ENCODE results near the gene FITM1.

FITM1 gene

DNA sequence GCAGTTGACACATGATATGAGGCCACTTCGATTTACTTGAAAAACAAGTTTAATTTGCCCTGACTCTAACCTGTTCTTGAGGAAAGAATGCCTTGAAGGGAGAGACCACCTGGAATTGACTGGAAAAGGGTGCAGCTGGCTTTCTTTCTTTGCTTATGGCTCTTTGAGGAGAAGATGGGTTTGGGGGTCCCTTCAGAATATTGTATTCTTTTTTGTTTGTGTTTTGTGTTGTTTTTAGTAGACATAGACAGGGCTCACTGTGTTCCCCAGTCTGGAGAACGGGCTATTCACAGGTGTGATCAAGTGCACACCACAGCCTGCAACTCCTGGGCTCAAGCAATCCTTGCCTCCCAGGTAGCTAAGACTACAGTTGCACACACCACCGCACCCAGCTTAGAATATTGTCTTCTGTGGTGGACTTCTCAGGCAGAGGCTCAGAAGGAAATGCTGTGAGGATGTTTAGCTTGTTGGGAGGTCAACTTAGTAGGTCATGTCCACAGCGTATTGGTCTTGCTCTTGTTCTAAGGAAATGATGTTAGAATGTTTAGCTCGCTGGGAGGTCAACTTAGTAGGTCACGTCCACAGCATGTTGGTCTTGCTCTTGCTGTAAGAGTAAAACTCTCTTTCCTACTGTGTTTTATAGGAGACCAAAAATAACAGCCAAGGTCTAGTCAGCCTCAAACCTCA lies 14.2 kb upstream of the FITM1 start:
- Histone ChIP-seq H3K9me3 (ENCODE audit: control extremely low read depth in 1 of 5, control insufficient read depth in 4 of 5, insufficient read depth in 2 of 5, low read depth in 1 of 5, low read length in 4 of 5) (no peaks in the 10 kb centered on the region), H3K27ac (ENCODE audit: insufficient read depth in 1 of 2, low read depth in 1 of 2, low read length in 2 of 2, poor library complexity in 1 of 2, severe bottlenecking in 2 of 2) (peak overlapping the region; percentile 95 to 98), H3K36me3 (ENCODE audit: control insufficient read depth in 4 of 4, insufficient read depth in 4 of 4, low read length in 3 of 4) (peaks cover 14 to 46% (median 39%) of the 10 kb centered on the region in 4 experiments), H3K4me3 (ENCODE audit: control insufficient read depth in 1 of 7, extremely low read depth in 1 of 7, insufficient read depth in 4 of 7, low read depth in 2 of 7, low read length in 6 of 7) (peak overlapping the region in 6 of 7 experiments; percentile 80 to 98 (median 92)), H3K27me3 (replicated peaks in 2 of 5; ENCODE audit: control insufficient read depth in 4 of 5, insufficient read depth in 5 of 5, low read length in 4 of 5) (no peaks in the 10 kb centered on the region), H3K4me1 (ENCODE audit: control extremely low read depth in 1 of 4, control insufficient read depth in 4 of 4, insufficient read depth in 4 of 4, low read length in 3 of 4) (peaks cover 8 to 29% (median 19%) of the 10 kb centered on the region in 4 experiments)
- POLR2A ChIA-PET, result interaction anchor here (1.2 to 1.3 kb wide), 2 partner anchors 8 to 13 kb away, joined by 3 to 5 read pairs; no protein-coding TSS in a partner anchor
- CTCF ChIA-PET, result interaction anchor here (1.0 to 7.7 kb wide), 9 partner anchors 8 to 80 kb away, joined by 3 to 46 read pairs (median 6); partner anchors contain the start of genes FITM1, IRF9 and PSME1
- 97% methylated on average over 4 of the region's 6 CpGs for WGBS (ENCODE audit: insufficient coverage)
- no peak for DNase-seq

DNA sequence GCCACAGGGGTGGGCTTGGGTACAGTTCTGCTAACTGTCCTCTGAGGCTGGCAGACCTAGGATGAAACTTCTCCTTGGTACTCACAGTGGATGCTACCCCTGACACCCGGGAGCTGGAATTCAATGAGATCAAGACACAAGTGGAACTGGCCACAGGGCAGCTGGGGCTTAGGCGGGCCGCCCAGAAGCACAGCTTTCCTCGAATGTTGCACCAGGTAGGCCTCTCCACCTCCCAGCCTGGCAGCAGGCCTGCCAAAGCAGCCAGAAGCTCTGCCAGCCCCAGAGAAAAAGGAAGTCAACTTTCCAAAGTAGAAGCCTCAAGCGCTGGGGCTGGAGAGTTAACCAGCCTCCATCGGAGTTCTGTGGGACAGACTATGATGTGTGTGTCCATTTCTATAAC lies 13.3 kb upstream of the FITM1 start:
- H3K27ac ChIP-seq (ENCODE audit: insufficient read depth in 1 of 2, low read depth in 1 of 2, low read length in 2 of 2, poor library complexity in 1 of 2, severe bottlenecking in 2 of 2), result peak overlapping the region in 1 of 2 experiments; percentile 31
- peaks cover 8 to 29% (median 19%) of the 10 kb centered on the region in 4 experiments for H3K4me1 ChIP-seq (ENCODE audit: control extremely low read depth in 1 of 4, control insufficient read depth in 4 of 4, insufficient read depth in 4 of 4, low read length in 3 of 4)
- ChIA-PET POLR2A (no interaction called here), CTCF (interaction anchor here (0.9 to 7.7 kb wide), 7 partner anchors 8 to 557 kb away, joined by 3 to 46 read pairs (median 6); partner anchors contain the start of genes FITM1, IRF9 and PSME1)
- WGBS (ENCODE audit: insufficient coverage), result 100% methylated on average over 6 of the region's 6 CpGs
- H3K4me3 ChIP-seq (ENCODE audit: control insufficient read depth in 1 of 7, extremely low read depth in 1 of 7, insufficient read depth in 4 of 7, low read depth in 2 of 7, low read length in 6 of 7), result no peak overlapping the region
- no peak for DNase-seq
- H3K9me3 ChIP-seq (ENCODE audit: control extremely low read depth in 1 of 5, control insufficient read depth in 4 of 5, insufficient read depth in 2 of 5, low read depth in 1 of 5, low read length in 4 of 5), result no peaks in the 10 kb centered on the region
- H3K36me3 ChIP-seq (ENCODE audit: control insufficient read depth in 4 of 4, insufficient read depth in 4 of 4, low read length in 3 of 4), result peaks cover 14 to 51% (median 45%) of the 10 kb centered on the region in 4 experiments
- H3K27me3 ChIP-seq (replicated peaks in 2 of 5; ENCODE audit: control insufficient read depth in 4 of 5, insufficient read depth in 5 of 5, low read length in 4 of 5), result no peaks in the 10 kb centered on the region

DNA sequence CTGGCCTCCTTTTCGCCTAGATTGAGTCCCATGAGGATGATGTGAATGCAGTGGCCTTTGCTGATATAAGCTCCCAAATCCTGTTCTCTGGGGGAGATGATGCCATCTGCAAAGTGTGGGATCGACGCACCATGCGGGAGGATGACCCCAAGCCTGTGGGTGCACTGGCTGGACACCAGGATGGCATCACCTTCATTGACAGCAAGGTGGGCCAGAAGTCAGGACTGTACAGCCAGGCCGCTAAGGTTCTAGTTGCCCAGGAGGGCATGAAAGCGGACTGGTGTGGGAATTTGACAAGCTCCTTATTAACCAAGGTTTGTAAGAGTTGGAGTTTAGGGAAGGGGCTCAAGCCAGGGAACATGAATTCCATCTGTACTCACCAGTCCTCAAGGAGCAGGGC lies 10.8 kb upstream of the FITM1 start:
- 100% methylated on average over 4 of the region's 6 CpGs for WGBS (ENCODE audit: insufficient coverage)
- ChIA-PET CTCF (interaction anchor here (0.7 to 7.7 kb wide), 6 partner anchors 8 to 40 kb away, joined by 3 to 46 read pairs (median 6); partner anchors contain the start of gene FITM1), POLR2A (interaction anchor here (0.5 to 0.6 kb wide), 2 partner anchors 43 to 60 kb away, joined by 3 to 4 read pairs; no protein-coding TSS in a partner anchor)
- H3K27ac ChIP-seq (ENCODE audit: insufficient read depth in 1 of 2, low read depth in 1 of 2, low read length in 2 of 2, poor library complexity in 1 of 2, severe bottlenecking in 2 of 2), result no peak overlapping the region
- H3K4me1 ChIP-seq (ENCODE audit: control extremely low read depth in 1 of 4, control insufficient read depth in 4 of 4, insufficient read depth in 4 of 4, low read length in 3 of 4), result peaks cover 8 to 18% (median 14%) of the 10 kb centered on the region in 4 experiments
- peaks cover 22 to 75% (median 61%) of the 10 kb centered on the region in 4 experiments for H3K36me3 ChIP-seq (ENCODE audit: control insufficient read depth in 4 of 4, insufficient read depth in 4 of 4, low read length in 3 of 4)
- H3K9me3 ChIP-seq (ENCODE audit: control extremely low read depth in 1 of 5, control insufficient read depth in 4 of 5, insufficient read depth in 2 of 5, low read depth in 1 of 5, low read length in 4 of 5), result no peaks in the 10 kb centered on the region
- no peak for DNase-seq
- H3K27me3 ChIP-seq (replicated peaks in 2 of 5; ENCODE audit: control insufficient read depth in 4 of 5, insufficient read depth in 5 of 5, low read length in 4 of 5), result no peaks in the 10 kb centered on the region
- no peak overlapping the region for H3K4me3 ChIP-seq (ENCODE audit: control insufficient read depth in 1 of 7, extremely low read depth in 1 of 7, insufficient read depth in 4 of 7, low read depth in 2 of 7, low read length in 6 of 7)

DNA sequence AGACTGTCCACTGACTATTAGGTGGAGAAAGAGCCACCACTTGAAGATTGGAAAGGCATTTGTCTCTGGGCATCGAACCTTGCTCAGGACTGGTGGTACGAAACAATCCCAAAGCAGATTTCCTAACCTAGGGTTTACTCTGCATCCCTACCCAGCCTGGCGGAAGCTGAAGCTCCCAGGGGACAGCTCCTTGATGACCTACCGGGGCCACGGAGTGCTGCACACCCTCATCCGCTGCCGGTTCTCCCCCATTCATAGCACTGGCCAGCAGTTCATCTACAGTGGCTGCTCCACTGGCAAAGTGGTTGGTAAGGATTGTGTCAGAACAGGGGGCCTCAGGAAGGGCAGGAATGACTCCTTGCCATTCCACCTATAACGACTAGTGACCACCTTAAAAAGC lies 9.2 kb upstream of the FITM1 start:
- H3K27me3 ChIP-seq (replicated peaks in 2 of 5; ENCODE audit: control insufficient read depth in 4 of 5, insufficient read depth in 5 of 5, low read length in 4 of 5), result no peaks in the 10 kb centered on the region
- WGBS (ENCODE audit: insufficient coverage), result 100% methylated on average over 3 of the region's 8 CpGs
- no peak overlapping the region for H3K27ac ChIP-seq (ENCODE audit: insufficient read depth in 1 of 2, low read depth in 1 of 2, low read length in 2 of 2, poor library complexity in 1 of 2, severe bottlenecking in 2 of 2)
- peaks cover 3 to 8% (median 4%) of the 10 kb centered on the region in 4 experiments for H3K4me1 ChIP-seq (ENCODE audit: control extremely low read depth in 1 of 4, control insufficient read depth in 4 of 4, insufficient read depth in 4 of 4, low read length in 3 of 4)
- no peak overlapping the region for H3K4me3 ChIP-seq (ENCODE audit: control insufficient read depth in 1 of 7, extremely low read depth in 1 of 7, insufficient read depth in 4 of 7, low read depth in 2 of 7, low read length in 6 of 7)
- ChIA-PET CTCF (interaction anchor here (0.8 kb wide), 1 partner anchor 12 kb away, joined by 3 read pairs; no protein-coding TSS in a partner anchor), POLR2A (interaction anchor here (1.0 kb wide), 1 partner anchor 13 kb away, joined by 3 read pairs; no protein-coding TSS in a partner anchor)
- H3K9me3 ChIP-seq (ENCODE audit: control extremely low read depth in 1 of 5, control insufficient read depth in 4 of 5, insufficient read depth in 2 of 5, low read depth in 1 of 5, low read length in 4 of 5), result no peaks in the 10 kb centered on the region
- DNase-seq, result no peak
- peaks cover 22 to 75% (median 61%) of the 10 kb centered on the region in 4 experiments for H3K36me3 ChIP-seq (ENCODE audit: control insufficient read depth in 4 of 4, insufficient read depth in 4 of 4, low read length in 3 of 4)

DNA sequence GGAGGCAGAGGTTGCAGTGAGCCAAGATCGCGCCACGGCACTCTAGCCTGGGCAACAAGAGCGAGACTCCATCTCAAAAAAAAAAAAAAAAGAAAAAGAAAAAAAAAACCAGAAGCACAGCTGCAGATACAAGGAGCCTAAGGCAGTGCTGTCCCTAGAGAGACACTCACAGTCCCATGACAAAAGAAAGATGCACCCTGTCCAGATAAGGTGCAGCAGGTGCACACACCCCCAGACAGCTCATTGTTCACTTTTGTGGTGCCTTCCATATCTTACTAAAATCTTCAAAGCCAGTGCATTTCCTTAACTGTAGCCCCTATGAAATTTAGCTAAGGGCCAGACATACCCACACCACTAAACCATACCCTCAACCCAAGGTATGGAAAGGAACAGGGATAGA lies 8.0 kb upstream of the FITM1 start:
- Histone ChIP-seq H3K4me3 (ENCODE audit: control insufficient read depth in 1 of 7, extremely low read depth in 1 of 7, insufficient read depth in 4 of 7, low read depth in 2 of 7, low read length in 6 of 7) (no peak overlapping the region), H3K27me3 (replicated peaks in 2 of 5; ENCODE audit: control insufficient read depth in 4 of 5, insufficient read depth in 5 of 5, low read length in 4 of 5) (no peaks in the 10 kb centered on the region), H3K4me1 (ENCODE audit: control extremely low read depth in 1 of 4, control insufficient read depth in 4 of 4, insufficient read depth in 4 of 4, low read length in 3 of 4) (no peaks in the 10 kb centered on the region), H3K27ac (ENCODE audit: insufficient read depth in 1 of 2, low read depth in 1 of 2, low read length in 2 of 2, poor library complexity in 1 of 2, severe bottlenecking in 2 of 2) (no peak overlapping the region), H3K36me3 (ENCODE audit: control insufficient read depth in 4 of 4, insufficient read depth in 4 of 4, low read length in 3 of 4) (peaks cover 22 to 69% (median 53%) of the 10 kb centered on the region in 4 experiments), H3K9me3 (ENCODE audit: control extremely low read depth in 1 of 5, control insufficient read depth in 4 of 5, insufficient read depth in 2 of 5, low read depth in 1 of 5, low read length in 4 of 5) (no peaks in the 10 kb centered on the region)
- 94% methylated on average over 3 of the region's 4 CpGs for WGBS (ENCODE audit: insufficient coverage)
- no peak for DNase-seq
- ChIA-PET CTCF (interaction anchor here (1.3 kb wide), 1 partner anchor 39 kb away, joined by 3 read pairs; the partner anchor contains the start of gene IRF9), POLR2A (interaction anchor here (1.0 kb wide), 1 partner anchor 12 kb away, joined by 3 read pairs; no protein-coding TSS in a partner anchor)

DNA sequence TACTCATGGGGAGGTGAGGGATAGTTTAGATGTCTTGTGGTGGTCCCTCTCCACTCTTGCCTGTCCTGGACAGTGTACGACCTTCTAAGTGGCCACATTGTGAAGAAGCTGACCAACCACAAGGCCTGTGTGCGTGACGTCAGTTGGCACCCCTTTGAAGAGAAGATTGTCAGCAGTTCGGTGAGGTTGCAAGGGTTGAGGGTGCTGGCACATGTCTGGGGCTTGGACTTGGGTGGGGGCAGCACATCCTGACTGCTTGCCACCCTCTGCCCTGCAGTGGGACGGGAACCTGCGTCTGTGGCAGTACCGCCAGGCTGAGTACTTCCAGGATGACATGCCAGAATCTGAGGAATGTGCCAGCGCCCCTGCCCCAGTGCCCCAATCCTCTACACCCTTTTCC lies 7.6 kb upstream of the FITM1 start:
- CTCF ChIA-PET, result interaction anchor here (0.6 to 1.3 kb wide), 2 partner anchors 39 to 108 kb away, joined by 3 read pairs; partner anchors contain the start of gene IRF9
- no peaks in the 10 kb centered on the region for H3K4me1 ChIP-seq (ENCODE audit: control extremely low read depth in 1 of 4, control insufficient read depth in 4 of 4, insufficient read depth in 4 of 4, low read length in 3 of 4)
- no peaks in the 10 kb centered on the region for H3K9me3 ChIP-seq (ENCODE audit: control extremely low read depth in 1 of 5, control insufficient read depth in 4 of 5, insufficient read depth in 2 of 5, low read depth in 1 of 5, low read length in 4 of 5)
- H3K4me3 ChIP-seq (ENCODE audit: control insufficient read depth in 1 of 7, extremely low read depth in 1 of 7, insufficient read depth in 4 of 7, low read depth in 2 of 7, low read length in 6 of 7), result no peak overlapping the region
- POLR2A ChIA-PET, result no interaction called here
- no peak for DNase-seq
- H3K36me3 ChIP-seq (ENCODE audit: control insufficient read depth in 4 of 4, insufficient read depth in 4 of 4, low read length in 3 of 4), result peaks cover 19 to 65% (median 48%) of the 10 kb centered on the region in 4 experiments
- WGBS (ENCODE audit: insufficient coverage), result 99% methylated on average over 7 of the region's 8 CpGs
- no peak overlapping the region for H3K27ac ChIP-seq (ENCODE audit: insufficient read depth in 1 of 2, low read depth in 1 of 2, low read length in 2 of 2, poor library complexity in 1 of 2, severe bottlenecking in 2 of 2)
- H3K27me3 ChIP-seq (replicated peaks in 2 of 5; ENCODE audit: control insufficient read depth in 4 of 5, insufficient read depth in 5 of 5, low read length in 4 of 5), result no peaks in the 10 kb centered on the region

Measured in common myeloid progenitor, CD34-positive (primary cell).